Endothelial cell of umbilical vein (primary cell): Measurements from ENCODE around the gene PRDM16. TPM values are rescaled to one million over a fixed set of nuclear protein-coding genes. Genes with fewer than 3 reads are reported as not detected.

Experiments
- BruUV-seq: library from RNA; stranded (reverse); fragments of 400-500 nt; replicated peaks from 2 replicates; lab custom pipeline; 2021; lab: Mats Ljungman, UMichigan
- CTCF ChIA-PET: fragments of 300-600, 350-600 bp; sonication (Branson Sonifier 250); formaldehyde crosslinking; loops from one replicate; lab custom pipeline; 2021; ENCODE audit warnings: antibody characterized with exemption, inconsistent platforms; lab: Charles Lee
- POLR2A ChIA-PET: fragments of 300-600, 350-600 bp; sonication (Branson Sonifier 250); formaldehyde crosslinking; loops from one replicate; lab custom pipeline; 2021; ENCODE audit warnings: antibody characterized with exemption, inconsistent platforms; lab: Charles Lee
- DNase-seq: peaks from one replicate; pipeline ENCODE4 v3.0.0-alpha.2; 2011; ENCODE audit warnings: low read depth, low spot score
- FAIRE-seq: peaks from 2 replicates; lab custom pipeline; 2011; peaks lifted over from hg19 to GRCh38; lab: Jason Lieb, UNC
- H2AFZ ChIP-seq: 2 replicates; pipeline ENCODE4 v1.6.0; 2012; ENCODE audit warnings: low read depth, low read length, control low read depth, inconsistent platforms
- H3K27ac ChIP-seq: 2 replicates; pipeline ENCODE4 v1.5.1; 2011; ENCODE audit warnings: low read depth, mild to moderate bottlenecking, control low read depth, low read length, moderate library complexity; ENCODE audit not compliant: insufficient read depth
- H3K27me3 ChIP-seq, 2 experiments: 2 replicates each; pipeline versions ENCODE4 v1.6.0 to v1.6.1; 2011; ENCODE audit warnings: low read length in 2 of 2, mixed read lengths in 1 of 2; ENCODE audit not compliant: control insufficient read depth in 2 of 2, insufficient read depth in 2 of 2
- H3K36me3 ChIP-seq, 2 experiments: 2 replicates in 1 of 2; 3 replicates in 1 of 2; pipeline ENCODE4 v1.5.1; 2011; ENCODE audit warnings: low read length in 2 of 2, mild to moderate bottlenecking in 1 of 2, moderate library complexity in 1 of 2; ENCODE audit not compliant: control insufficient read depth in 2 of 2, insufficient read depth in 2 of 2; ENCODE audit errors: extremely low read depth in 1 of 2
- H3K4me1 ChIP-seq: 3 replicates; pipeline ENCODE4 v1.5.1; 2011; ENCODE audit warnings: mild to moderate bottlenecking, low read length; ENCODE audit not compliant: control insufficient read depth, insufficient read depth; ENCODE audit errors: extremely low read depth
- H3K4me2 ChIP-seq: 2 replicates; pipeline ENCODE4 v1.6.1; 2011; ENCODE audit warnings: low read length, control low read depth, mixed read lengths; ENCODE audit not compliant: insufficient read depth
- H3K4me3 ChIP-seq, 3 experiments: fragments of 200-600 bp in 1 of 3; sonication (generic), shearing (Covaris generic) in 1 of 3; replicated peaks in 1 of 3; 2 replicates each; pipeline ENCODE4 v1.5.1; 2011 to 2016; ENCODE audit warnings: control low read depth in 3 of 3, low read length in 3 of 3, mild to moderate bottlenecking in 2 of 3, inconsistent platforms in 1 of 3, low read depth in 1 of 3, moderate library complexity in 1 of 3; ENCODE audit not compliant: insufficient read depth in 1 of 3
- H3K79me2 ChIP-seq: 2 replicates; pipeline ENCODE4 v1.6.0; 2012; ENCODE audit warnings: low read length, inconsistent platforms; ENCODE audit not compliant: control insufficient read depth, insufficient read depth
- H3K9ac ChIP-seq: replicated peaks from 2 replicates; pipeline ENCODE3; 2011; ENCODE audit warnings: low read length, control low read depth; ENCODE audit not compliant: insufficient read depth; ENCODE audit errors: extremely low read depth
- H3K9me1 ChIP-seq: replicated peaks from 3 replicates; pipeline ENCODE4 v1.6.0; 2011; ENCODE audit warnings: mild to moderate bottlenecking, low read length; ENCODE audit not compliant: control insufficient read depth, insufficient read depth; ENCODE audit errors: extremely low read depth
- H3K9me3 ChIP-seq: replicated peaks from 2 replicates; pipeline ENCODE4 v1.5.1; 2012; ENCODE audit warnings: low read length, inconsistent platforms; ENCODE audit not compliant: control insufficient read depth, insufficient read depth
- H4K20me1 ChIP-seq: replicated peaks from 2 replicates; pipeline ENCODE3; 2011; ENCODE audit warnings: mild to moderate bottlenecking, low read length; ENCODE audit not compliant: control insufficient read depth, insufficient read depth; ENCODE audit errors: extremely low read depth
- EZH2 ChIP-seq: IDR thresholded peaks from 2 replicates; pipeline ENCODE4 v1.6.1; 2012; ENCODE audit warnings: borderline replicate concordance, low read depth, mild to moderate bottlenecking, moderate library complexity, low read length, inconsistent platforms; ENCODE audit not compliant: severe bottlenecking
- FOS ChIP-seq: IDR thresholded peaks from 2 replicates; pipeline ENCODE4 v1.6.1; 2011; ENCODE audit warnings: mild to moderate bottlenecking, low read length, moderate library complexity, borderline replicate concordance; ENCODE audit not compliant: insufficient read depth
- GATA2 ChIP-seq: IDR thresholded peaks from 2 replicates; pipeline ENCODE4 v1.7.0; 2011; ENCODE audit warnings: low read depth, mild to moderate bottlenecking, moderate library complexity, mixed read lengths, low read length; ENCODE audit not compliant: insufficient read length, insufficient read depth
- JUN ChIP-seq: IDR thresholded peaks from 2 replicates; pipeline ENCODE4 v1.6.1; 2011; ENCODE audit warnings: borderline replicate concordance, low read depth; ENCODE audit not compliant: insufficient read length, insufficient read depth
- MYC ChIP-seq: IDR thresholded peaks from one replicate; pipeline ENCODE4 v1.6.1; 2011; ENCODE audit warnings: mild to moderate bottlenecking, low read depth, low read length
- POLR2A ChIP-seq: IDR thresholded peaks from 2 replicates; pipeline ENCODE4 v1.6.1; 2012; ENCODE audit warnings: low read depth, mild to moderate bottlenecking, control low read depth, low read length
- POLR2AphosphoS5 ChIP-seq: IDR thresholded peaks from 2 replicates; pipeline ENCODE4 v1.6.1; 2012; ENCODE audit warnings: low read depth, mild to moderate bottlenecking, control low read depth, low read length, moderate library complexity; ENCODE audit not compliant: insufficient read depth
- dilution Hi-C: fragments of 300-500 bp; cut with MboI; formaldehyde crosslinking; loops from one replicate; pipeline ENCODE4 v1.15.0; 2019; ENCODE audit warnings: low sequenced_read_pairs; ENCODE audit not compliant: extremely low pct_ligation_motif_present
- intact Hi-C: fragments of 100-400 bp; cut with micrococcal nuclease; formaldehyde crosslinking; loops from one replicate; pipeline ENCODE4 v1.10.0; 2022
- polyA plus RNA-seq, 4 experiments: library from polyadenylated mRNA; depleted of rRNA in 3 of 4; stranded (reverse) in 3 of 4; unstranded in 1 of 4; fragments of >200 nt; gene quantifications; 2 replicates each; pipeline versions ENCODE4 v1.2.1 to v1.2.3, GENCODE V29; 2011 to 2012; ENCODE audit warnings: missing spikeins in 1 of 4
- total RNA-seq: library from RNA; stranded (reverse); gene quantifications from 2 replicates; pipeline ENCODE4 v1.2.3, GENCODE V29; 2021
- TF ChIP-seq, protein P1 (sequence below): IDR thresholded peaks from 2 replicates; pipeline ENCODE4 v1.6.1; 2011; ENCODE audit not compliant: insufficient read depth, insufficient read length
- TF ChIP-seq, protein P2 (sequence below), 2 donors: IDR thresholded peaks; 1 replicate in 1 of 2; 2 replicates in 1 of 2; pipeline ENCODE4 v1.5.1; 2011; ENCODE audit warnings: low read length in 2 of 2, mild to moderate bottlenecking in 2 of 2, moderate library complexity in 2 of 2, control low read depth in 1 of 2, inconsistent platforms in 1 of 2, low read depth in 1 of 2; ENCODE audit not compliant: insufficient read depth in 1 of 2; ENCODE audit errors: extremely low read depth in 1 of 2

PRDM16 gene
- total and polyA plus RNA-seq, 2 donors (not counting 3 experiments of a cell fraction or from before 2014, with no cell fraction given), result not detected

- no peak overlapping the region for H3K9ac ChIP-seq
- H2AFZ ChIP-seq, result no peak overlapping the region
- H3K36me3 ChIP-seq, result no peaks in the 10 kb centered on the region
- no peak overlapping the region for H3K27ac ChIP-seq
- ChIA-PET POLR2A (no interaction called here), CTCF (no interaction called here)
- no peaks in the 10 kb centered on the region for H4K20me1 ChIP-seq
- intact Hi-C loops, result no loop called here
- H3K27me3 ChIP-seq, result peaks cover under 1 to 3% of the 10 kb centered on the region in 2 experiments
- no peaks in the 10 kb centered on the region for H3K4me1 ChIP-seq
- no TSS peak for BruUV-seq
- DNase-seq (no peak), FAIRE-seq (no peak)
- TF ChIP-seq JUN, result no peak
- TF ChIP-seq, protein P1, sequence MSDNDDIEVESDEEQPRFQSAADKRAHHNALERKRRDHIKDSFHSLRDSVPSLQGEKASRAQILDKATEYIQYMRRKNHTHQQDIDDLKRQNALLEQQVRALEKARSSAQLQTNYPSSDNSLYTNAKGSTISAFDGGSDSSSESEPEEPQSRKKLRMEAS, result no peak
- TF ChIP-seq EZH2, result no peak
- no peak for TF ChIP-seq GATA2
- TF ChIP-seq FOS, result no peak
- no peak for TF ChIP-seq POLR2AphosphoS5
- TF ChIP-seq MYC, result no peak
- TF ChIP-seq, protein P2, sequence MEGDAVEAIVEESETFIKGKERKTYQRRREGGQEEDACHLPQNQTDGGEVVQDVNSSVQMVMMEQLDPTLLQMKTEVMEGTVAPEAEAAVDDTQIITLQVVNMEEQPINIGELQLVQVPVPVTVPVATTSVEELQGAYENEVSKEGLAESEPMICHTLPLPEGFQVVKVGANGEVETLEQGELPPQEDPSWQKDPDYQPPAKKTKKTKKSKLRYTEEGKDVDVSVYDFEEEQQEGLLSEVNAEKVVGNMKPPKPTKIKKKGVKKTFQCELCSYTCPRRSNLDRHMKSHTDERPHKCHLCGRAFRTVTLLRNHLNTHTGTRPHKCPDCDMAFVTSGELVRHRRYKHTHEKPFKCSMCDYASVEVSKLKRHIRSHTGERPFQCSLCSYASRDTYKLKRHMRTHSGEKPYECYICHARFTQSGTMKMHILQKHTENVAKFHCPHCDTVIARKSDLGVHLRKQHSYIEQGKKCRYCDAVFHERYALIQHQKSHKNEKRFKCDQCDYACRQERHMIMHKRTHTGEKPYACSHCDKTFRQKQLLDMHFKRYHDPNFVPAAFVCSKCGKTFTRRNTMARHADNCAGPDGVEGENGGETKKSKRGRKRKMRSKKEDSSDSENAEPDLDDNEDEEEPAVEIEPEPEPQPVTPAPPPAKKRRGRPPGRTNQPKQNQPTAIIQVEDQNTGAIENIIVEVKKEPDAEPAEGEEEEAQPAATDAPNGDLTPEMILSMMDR (IDR thresholded peaks at IDR 0.05; ENCODE audit: extremely low read depth in 1 of 2, insufficient read depth in 1 of 2, low read depth in 1 of 2, low read length in 2 of 2), result no peak
- TF ChIP-seq POLR2A, result no peak
- no peaks in the 10 kb centered on the region for H3K79me2 ChIP-seq
- no peak overlapping the region for H3K4me3 ChIP-seq
- no peak overlapping the region for H3K4me2 ChIP-seq
- no peaks in the 10 kb centered on the region for H3K9me1 ChIP-seq
- dilution Hi-C loops, result no loop called here
- H3K9me3 ChIP-seq, result no peaks in the 10 kb centered on the region
These were observed 317.4 kb downstream of the PRDM16 start for GRCh38 chr1:3386205-3387002.
